ENCODE results near the gene KXD1.
"Not testable (repeated sequence)": the region's sequence is repeated elsewhere in the genome, so short reads cannot be mapped to it uniquely, and the experiment has no call there.

Gene KXD1
- total RNA-seq: 70.6 to 76.1 (median 73.4) reads per million in 4 experiments

- DNase-seq: peak; percentile 95
Measured at GRCh38 chr19:18557411-18558201, at the start of gene KXD1. Gene KXD1 (plus strand): TSS chr19:18557870. CDS start chr19:18562057, 4,187 bp downstream.

GRCh38 chr19:18508585-18508984, 49.1 kb upstream of the KXD1 start:
- no peak for DNase-seq

GRCh38 chr19:18510216-18510615, 47.5 kb upstream of the KXD1 start:
- DNase-seq: no peak

- DNase-seq: no peak
Measured at GRCh38 chr19:18513868-18514267, 43.8 kb upstream of the KXD1 start.

- DNase-seq: no peak
Measured at GRCh38 chr19:18514800-18515682, 42.6 kb upstream of the KXD1 start.

GRCh38 chr19:18515959-18516358, 41.7 kb upstream of the KXD1 start:
- no peak for DNase-seq

- DNase-seq: no peak
Measured at GRCh38 chr19:18517606-18518005, 40.1 kb upstream of the KXD1 start.

- no peak for DNase-seq
Measured at GRCh38 chr19:18518639-18519038, 39.0 kb upstream of the KXD1 start.

- peak; percentile 40 for DNase-seq
Measured at GRCh38 chr19:18519962-18520847, 37.5 kb upstream of the KXD1 start.

- DNase-seq: no peak
Measured at GRCh38 chr19:18520848-18521691, 36.6 kb upstream of the KXD1 start.

- no peak for DNase-seq
Measured at GRCh38 chr19:18521692-18522123, 36.0 kb upstream of the KXD1 start, which contains the start of gene ELL. Gene ELL (minus strand): TSS chr19:18522070. CDS start chr19:18522055, 15 bp downstream.

GRCh38 chr19:18522124-18522861, 35.4 kb upstream of the KXD1 start:
- DNase-seq: peak; percentile 100

- not testable (repeated sequence) for DNase-seq
Measured at GRCh38 chr19:18522862-18523440, 34.7 kb upstream of the KXD1 start.

- no peak for DNase-seq
Measured at GRCh38 chr19:18523841-18524240, 33.8 kb upstream of the KXD1 start.

- DNase-seq: no peak
Measured at GRCh38 chr19:18526316-18526715, 31.4 kb upstream of the KXD1 start.

- DNase-seq: no peak
Measured at GRCh38 chr19:18529782-18530181, 27.9 kb upstream of the KXD1 start.

GRCh38 chr19:18531485-18531884, 26.2 kb upstream of the KXD1 start:
- DNase-seq: no peak

- DNase-seq: no peak
Measured at GRCh38 chr19:18532168-18532890, 25.3 kb upstream of the KXD1 start.

- DNase-seq: no peak
Measured at GRCh38 chr19:18533058-18533457, 24.6 kb upstream of the KXD1 start.

- DNase-seq: no peak
Measured at GRCh38 chr19:18536475-18536874, 21.2 kb upstream of the KXD1 start.
